ENCODE measurements around the gene TAP1.
"Not testable (repeated sequence)": the region's sequence is repeated elsewhere in the genome, so short reads cannot be mapped to it uniquely, and the experiment has no call there.

TAP1 gene

DNA sequence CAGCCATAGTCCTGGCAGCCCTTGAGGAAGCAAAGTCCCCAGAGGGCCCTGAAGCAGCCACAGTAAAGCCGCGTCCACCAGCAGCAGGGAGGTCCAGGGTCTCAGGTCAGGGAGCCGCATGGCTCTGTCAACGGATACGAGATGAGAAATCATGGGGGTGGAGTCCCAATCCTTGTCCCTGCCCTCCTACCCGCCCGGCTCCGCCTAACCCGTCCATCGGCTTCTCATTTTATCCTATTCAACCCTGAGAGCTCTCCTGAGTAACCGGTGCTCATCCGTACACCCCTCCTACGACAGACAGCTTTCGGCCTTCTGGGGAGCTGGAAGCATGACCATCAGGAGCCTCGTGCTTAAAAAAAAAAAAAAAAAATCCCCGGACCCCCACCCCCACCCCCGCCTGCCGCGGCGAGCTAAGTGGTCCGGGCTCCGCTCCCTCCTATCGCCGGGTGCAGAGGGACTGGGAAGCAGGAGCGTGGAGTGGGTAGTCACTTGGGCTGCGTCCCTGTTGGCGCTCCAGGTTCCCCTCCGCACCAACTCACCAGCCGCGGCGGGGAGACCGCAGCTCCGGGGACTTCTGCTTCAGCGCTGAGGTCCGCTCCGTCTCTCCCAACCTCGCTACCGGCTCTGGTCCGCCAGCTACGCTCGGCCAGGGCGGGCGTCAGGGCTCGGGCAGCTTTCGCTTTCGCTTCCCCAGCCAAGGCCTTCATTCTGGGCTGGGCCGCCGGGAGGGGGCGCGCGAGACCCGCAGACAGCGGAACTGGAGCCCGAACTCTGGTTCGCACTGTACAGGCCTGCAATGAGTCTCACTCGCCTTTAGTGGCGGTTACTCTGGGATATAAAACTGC, 15.2 kb downstream of the TAP1 start, which contains the start of gene TAP2:
Gene TAP2, minus strand, starts transcription at position 626 of the 845 bp plus-strand sequence. Its CDS starts 506 bp downstream, at position 120.
- peak; percentile 70 for DNase-seq

GRCh38 chr6:32837651-32838113, 15.8 kb downstream of the TAP1 start:
- DNase-seq = no peak

DNA sequence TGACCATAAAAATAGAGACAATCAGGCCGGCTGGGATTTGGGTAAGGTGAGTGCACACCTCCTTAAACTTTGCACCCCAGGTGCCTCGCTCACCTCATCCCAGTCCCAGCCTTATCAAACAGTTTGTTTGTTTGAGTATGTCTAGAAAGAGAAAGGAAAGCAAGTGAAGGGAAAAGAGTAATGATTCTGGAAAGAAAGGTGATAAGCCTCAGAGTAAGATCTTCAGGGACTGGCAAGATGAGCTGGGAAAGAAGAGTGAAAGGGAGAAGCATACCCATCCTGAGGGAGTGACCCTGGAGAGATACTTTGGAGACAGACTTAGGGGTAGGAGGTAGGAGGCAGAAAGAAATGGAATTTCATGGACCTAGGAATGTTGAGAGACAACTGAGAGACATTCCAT, 16.6 kb downstream of the TAP1 start:
- no peak for DNase-seq

DNA sequence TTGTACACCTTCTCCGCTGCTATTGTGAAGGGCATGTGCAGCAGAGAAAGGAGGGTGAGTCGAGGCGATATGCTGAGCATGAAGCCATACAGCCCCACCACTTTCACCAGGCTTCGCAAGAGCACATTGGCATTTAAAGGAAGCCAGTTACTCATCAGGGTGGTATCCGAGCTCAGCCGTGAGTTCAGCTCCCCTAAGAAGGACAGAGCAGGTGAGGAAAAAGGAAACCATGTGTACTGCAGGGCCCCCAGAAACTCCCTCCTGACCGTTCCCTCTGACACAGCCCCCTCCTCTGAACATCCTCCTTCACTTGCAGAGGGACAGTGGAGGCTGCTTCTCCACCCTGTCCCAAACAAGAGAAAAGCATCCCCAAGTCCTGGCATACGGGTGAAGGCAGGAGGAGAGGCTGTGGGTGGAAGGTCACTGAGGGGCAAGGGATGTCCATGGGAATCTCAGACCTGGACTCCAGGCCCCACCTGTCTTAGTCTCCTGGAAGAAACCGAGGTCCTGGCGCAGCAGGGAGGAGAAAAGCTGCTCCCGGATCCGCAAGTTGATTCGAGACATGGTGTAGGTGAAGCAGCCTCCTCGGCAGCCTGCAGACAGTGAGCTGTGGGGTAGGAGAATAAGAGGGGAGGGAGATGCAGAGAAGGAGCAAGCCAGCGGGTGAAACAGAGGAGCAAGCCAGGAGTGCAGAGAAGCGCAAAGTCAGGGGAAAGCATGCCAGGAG, 18.2 kb downstream of the TAP1 start:
- DNase-seq = no peak

- no peak for DNase-seq
Measured at GRCh38 chr6:32833664-32834063, 19.8 kb downstream of the TAP1 start.

GRCh38 chr6:32832535-32832934, 21.0 kb downstream of the TAP1 start:
- DNase-seq = no peak

DNA sequence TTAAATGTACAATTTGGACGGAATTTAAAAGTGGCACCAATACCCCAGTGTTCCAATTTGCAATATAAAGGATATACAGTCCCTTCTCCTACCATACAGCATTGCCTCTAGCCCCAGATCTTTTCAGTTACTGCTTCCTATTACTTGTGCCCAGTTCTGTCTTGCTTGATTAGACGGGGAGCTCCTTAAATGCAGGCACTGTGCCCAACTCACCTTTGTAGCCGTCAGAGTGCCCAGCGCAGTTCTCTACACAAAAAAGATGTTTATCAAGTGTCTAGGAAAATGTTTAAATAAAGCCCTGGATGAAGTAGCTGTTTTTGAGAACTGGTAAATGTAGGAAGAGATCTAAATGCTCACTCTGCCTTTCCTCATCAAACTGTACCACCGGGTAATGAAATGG, 22.6 kb downstream of the TAP1 start:
- DNase-seq = no peak

- no peak for DNase-seq
Measured at GRCh38 chr6:32830017-32830416, 23.5 kb downstream of the TAP1 start.

DNA sequence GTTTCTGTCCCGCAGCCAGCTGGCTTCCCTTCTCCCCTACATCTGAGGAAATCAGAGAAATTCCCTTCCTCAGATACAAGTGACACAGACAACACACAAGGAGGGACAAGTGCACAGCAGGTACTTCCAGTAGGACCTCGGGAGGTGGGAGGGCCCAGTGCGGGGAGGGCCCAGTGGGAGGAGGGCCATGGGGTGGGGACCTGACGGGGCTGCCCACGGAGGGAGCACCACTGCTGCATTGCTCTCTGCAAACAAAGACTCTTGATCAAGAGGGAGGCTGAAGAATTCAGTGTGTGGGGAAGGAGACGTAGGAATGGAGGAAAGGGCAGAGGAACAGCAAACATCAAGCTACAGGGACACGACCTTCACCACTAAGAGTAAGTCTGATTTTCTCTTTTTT, 24.0 kb downstream of the TAP1 start:
- no peak for DNase-seq

- DNase-seq = no peak
Measured at GRCh38 chr6:32827025-32827424, 26.5 kb downstream of the TAP1 start.

DNA sequence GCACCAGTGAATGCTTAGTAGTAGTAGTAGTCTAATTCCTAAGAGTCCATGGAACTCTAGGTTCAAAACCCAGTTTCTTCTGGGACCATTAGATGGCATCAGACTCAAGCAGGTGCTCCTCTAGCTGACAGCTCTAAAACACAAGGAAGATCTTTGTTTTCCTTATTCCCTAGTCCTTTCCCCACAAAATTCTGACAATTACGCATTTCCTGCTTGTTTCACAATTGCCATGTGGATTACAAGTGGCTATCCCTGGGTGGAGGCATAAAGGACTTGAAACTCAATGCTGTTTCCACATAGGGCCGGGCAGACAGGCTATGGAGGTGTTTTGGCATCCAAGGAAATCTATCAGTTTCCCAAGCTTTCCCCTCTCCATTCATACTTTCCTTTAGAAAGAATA, 27.5 kb downstream of the TAP1 start:
- no peak for DNase-seq

DNA sequence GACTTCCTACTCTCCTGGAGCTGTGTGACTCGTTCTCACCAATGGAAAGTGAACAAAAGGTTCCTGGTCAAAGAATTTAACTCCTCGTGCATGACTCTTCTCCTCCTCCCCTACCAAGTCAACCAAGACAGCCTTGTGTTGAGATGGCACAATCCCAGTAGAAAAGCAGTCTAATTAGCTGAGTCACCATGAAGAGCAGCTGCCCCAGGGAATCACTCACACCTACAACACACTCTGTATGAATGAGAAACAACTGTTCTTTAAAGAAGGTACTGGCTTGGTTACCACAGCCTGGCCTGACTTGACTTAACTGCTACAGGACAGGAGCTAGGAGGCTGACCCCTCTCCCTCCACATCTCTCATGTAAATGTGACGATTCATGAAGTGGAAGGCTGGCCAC, 33.8 kb downstream of the TAP1 start:
- DNase-seq = no peak

GRCh38 chr6:32818867-32819266, 34.6 kb downstream of the TAP1 start:
- DNase-seq = no peak

DNA sequence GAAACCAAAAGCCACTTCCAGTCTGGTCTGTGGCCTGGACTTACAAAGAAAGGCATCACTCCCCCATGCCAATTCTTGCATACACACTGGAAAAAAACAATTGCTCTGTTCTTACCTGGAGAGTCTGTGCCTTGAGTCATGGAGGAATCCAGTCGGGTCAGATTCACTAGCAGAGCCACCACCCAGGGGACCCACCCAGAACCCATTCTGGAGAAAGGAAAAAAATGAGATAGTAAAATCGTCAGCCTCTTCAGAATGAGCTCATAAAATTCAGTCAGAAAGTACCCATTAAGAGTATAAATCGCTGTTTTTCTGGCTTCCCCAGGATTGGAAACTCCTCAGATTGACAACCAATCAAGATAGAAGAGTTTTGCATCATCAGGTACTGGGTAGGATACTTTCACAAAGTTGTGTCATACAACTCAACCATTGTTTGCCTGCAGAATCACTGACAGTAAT, 36.7 kb downstream of the TAP1 start, which contains the start of gene HLA-DOB:
Gene HLA-DOB, minus strand, starts transcription at position 257 of the 459 bp plus-strand sequence. Its CDS starts 51 bp downstream, at position 206.
- DNase-seq = no peak

DNA sequence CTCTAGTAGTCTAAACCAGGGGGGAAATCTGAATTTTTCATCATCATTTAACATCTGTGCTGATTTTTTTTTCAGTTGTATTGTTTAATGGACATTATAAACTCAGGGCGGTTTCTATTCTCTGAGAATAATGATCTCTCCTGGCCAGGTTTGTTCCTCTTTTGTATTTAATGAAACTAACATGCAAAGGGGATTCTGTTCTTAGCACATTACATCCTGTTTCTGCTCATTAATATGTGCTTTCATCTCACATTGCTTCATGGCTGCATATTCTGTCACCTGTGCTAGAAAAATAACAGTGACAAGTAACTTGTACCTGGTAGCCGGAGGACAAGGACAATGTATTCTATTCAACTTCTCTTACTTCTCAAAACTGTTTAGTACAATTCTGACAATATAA, 37.5 kb downstream of the TAP1 start:
- DNase-seq = no peak

DNA sequence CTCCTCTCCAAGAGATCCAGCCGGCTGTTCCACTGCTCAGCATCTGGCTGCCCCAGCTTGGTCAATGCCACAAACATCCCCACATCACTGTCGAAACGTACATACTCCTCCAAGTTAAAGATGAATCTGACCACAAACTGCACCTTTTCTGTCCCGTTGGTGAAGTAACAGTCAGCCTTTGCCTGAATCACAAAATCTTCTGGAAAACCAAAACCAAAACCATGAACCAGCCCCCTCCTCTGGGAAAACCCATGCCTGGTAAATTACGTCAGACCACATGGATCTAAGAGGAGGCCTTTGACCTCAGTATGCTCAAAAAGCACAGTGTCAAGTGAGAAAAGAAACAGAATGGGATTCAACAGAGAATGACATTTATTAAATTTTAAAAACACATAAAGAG, 38.4 kb downstream of the TAP1 start:
- DNase-seq = no peak

DNA sequence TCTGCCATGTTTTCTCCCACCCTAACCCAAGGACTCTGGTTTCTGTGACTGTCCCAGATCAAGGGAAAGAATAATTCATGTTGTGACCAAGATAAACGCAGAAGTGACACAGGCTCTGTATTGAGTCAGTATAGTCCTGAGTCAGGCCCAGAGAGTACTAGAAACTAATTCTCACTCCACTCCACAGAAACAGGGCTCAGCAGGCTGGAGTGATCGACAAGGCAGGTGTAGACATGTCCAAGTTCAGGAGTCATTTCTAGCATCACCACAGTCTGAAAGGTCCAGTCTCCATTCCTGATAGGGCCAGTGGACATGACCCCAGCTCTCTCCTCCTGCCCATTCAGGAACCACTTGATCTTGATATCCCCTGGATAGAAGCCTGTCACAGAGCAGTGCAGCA, 39.4 kb downstream of the TAP1 start:
- no peak for DNase-seq

DNA sequence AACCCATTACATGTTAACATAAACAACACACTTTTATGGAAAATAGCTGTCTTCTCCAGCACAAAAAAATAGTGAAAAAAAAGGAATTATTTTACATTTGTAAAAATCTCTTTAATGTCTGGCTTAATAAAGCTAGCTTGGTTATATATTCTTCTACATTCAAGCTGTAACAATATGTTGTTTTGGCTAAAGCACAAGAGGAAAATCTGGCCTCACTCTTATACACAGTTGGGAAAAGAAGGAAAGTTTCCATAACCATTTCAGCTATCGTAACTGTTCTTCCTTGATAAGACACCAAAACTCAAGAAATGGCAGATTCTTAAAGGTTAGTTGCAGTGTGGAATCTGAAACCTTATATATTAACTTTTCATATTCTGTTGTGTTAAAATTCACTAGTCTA, 44.3 kb downstream of the TAP1 start:
- DNase-seq = no peak

GRCh38 chr6:32807020-32807580, 46.4 kb downstream of the TAP1 start:
- no peak for DNase-seq

- DNase-seq = not testable (repeated sequence)
Measured at GRCh38 chr6:32805404-32805803, 48.1 kb downstream of the TAP1 start.

DNA sequence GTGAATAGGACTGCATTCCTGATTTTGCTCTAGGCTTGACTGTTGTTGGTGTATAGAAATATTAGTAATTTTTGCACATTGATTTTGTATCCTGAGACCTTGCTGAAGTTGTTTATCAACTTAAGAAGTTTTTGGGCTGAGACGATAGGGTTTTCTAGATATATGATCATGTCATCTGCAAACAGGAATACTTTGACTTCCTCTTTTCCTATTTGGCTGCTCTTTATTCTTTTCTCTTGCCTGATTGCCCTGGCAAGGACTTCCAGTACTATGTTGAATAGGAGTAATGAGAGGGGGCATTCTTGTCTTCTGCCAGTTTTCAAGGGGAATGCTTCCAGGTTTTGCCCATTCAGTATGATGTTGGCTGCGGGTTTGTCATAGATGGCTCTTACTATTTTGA, 50.1 kb downstream of the TAP1 start:
- DNase-seq = no peak

DNA sequence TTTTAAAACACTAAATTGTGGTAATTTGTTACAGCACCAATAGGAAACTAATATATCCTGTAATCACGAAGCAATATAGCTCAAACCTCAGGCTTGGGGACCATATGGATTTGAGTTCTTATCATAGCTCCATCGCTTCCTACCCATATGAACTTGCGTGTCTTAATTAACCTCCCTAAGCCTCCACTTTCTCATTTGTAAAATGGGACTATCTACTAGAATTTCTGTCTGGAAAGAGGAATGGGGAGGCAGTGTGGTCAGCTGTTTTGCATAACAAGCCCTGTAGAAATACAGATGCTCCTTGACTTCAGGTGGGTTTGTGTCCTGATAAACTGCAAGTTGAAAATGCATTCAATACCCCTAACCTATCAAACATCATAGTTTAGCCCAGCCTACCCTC, 53.8 kb downstream of the TAP1 start:
- DNase-seq = no peak

GRCh38 chr6:32799168-32799567, 54.3 kb downstream of the TAP1 start:
- DNase-seq = no peak
